ENCODE data around the gene ZFAND2B. TPM values are rescaled to one million over a fixed set of nuclear protein-coding genes. Genes with fewer than 3 reads are reported as not detected.

The ZFAND2B gene
- total RNA-seq, 1 donor from 2014 or later = 29.7 TPM

- TF ChIP-seq, protein P1, sequence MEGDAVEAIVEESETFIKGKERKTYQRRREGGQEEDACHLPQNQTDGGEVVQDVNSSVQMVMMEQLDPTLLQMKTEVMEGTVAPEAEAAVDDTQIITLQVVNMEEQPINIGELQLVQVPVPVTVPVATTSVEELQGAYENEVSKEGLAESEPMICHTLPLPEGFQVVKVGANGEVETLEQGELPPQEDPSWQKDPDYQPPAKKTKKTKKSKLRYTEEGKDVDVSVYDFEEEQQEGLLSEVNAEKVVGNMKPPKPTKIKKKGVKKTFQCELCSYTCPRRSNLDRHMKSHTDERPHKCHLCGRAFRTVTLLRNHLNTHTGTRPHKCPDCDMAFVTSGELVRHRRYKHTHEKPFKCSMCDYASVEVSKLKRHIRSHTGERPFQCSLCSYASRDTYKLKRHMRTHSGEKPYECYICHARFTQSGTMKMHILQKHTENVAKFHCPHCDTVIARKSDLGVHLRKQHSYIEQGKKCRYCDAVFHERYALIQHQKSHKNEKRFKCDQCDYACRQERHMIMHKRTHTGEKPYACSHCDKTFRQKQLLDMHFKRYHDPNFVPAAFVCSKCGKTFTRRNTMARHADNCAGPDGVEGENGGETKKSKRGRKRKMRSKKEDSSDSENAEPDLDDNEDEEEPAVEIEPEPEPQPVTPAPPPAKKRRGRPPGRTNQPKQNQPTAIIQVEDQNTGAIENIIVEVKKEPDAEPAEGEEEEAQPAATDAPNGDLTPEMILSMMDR (conservative IDR thresholded peaks at IDR 0.05; ENCODE audit: low read depth, low read length) = no peak
- H3K4me3 ChIP-seq (ENCODE audit: low read depth, low read length) = peak overlapping the region; percentile 62
- no peak for DNase-seq (ENCODE audit: low read depth)
These were observed 11.7 kb downstream of the ZFAND2B start for GRCh38 chr2:219218217-219218731.

GRCh38 chr2:219218732-219219701 lies 12.4 kb downstream of the ZFAND2B start, which contains the start of gene ABCB6:
Gene ABCB6, minus strand, starts transcription at chr2:219218958. Its CDS starts 285 bp downstream, at chr2:219218673.
- DNase-seq (ENCODE audit: low read depth) = no peak
- TF ChIP-seq, protein P1 (conservative IDR thresholded peaks at IDR 0.05; ENCODE audit: low read depth, low read length) = no peak
- peak within 1 kb of the TSS; percentile 62 for H3K4me3 ChIP-seq (ENCODE audit: low read depth, low read length)

GRCh38 chr2:219219784-219220532 lies 13.4 kb downstream of the ZFAND2B start:
- TF ChIP-seq, protein P1 (conservative IDR thresholded peaks at IDR 0.05; ENCODE audit: low read depth, low read length) = no peak
- DNase-seq (ENCODE audit: low read depth) = no peak
- no peak overlapping the region for H3K4me3 ChIP-seq (ENCODE audit: low read depth, low read length)

GRCh38 chr2:219220652-219221402 lies 14.2 kb downstream of the ZFAND2B start:
- TF ChIP-seq, protein P1 (conservative IDR thresholded peaks at IDR 0.05; ENCODE audit: low read depth, low read length) = no peak
- no peak overlapping the region for H3K4me3 ChIP-seq (ENCODE audit: low read depth, low read length)
- DNase-seq (ENCODE audit: low read depth) = no peak

DNA sequence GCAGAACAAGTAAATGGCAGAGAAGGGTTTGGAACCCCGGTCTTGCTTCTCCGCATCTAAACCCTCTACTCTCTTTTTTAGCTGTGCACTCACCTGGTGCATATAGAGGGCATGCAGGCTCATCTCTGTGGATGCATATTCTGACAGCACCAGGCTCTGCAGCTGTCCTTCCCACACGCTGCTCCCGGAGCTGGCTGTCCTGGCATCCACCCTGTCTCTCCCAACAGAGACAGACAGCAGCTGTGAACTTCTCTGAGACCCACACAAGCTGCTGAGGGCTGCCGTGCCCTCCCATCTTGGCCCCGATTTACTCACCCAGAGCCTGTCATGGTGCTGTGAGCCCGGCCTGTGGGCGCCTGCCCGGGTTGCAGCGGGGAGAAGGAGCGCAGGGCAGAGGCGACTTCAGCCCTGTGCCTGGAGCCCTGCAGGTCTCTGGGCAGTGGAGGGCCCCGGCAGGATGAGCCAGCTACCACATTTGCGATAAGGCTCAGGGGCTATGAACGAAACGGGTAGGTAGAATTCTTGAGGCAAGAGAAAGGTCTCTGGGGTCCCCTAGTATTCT lies 15.5 kb downstream of the ZFAND2B start:
- no peak for DNase-seq (ENCODE audit: low read depth)
- TF ChIP-seq, protein P1 (conservative IDR thresholded peaks at IDR 0.05; ENCODE audit: low read depth, low read length) = no peak
- no peak overlapping the region for H3K4me3 ChIP-seq (ENCODE audit: low read depth, low read length)

Measured in epithelial cell of proximal tubule (primary cell).